Measurements from ENCODE around the gene SLC10A7.

DNA sequence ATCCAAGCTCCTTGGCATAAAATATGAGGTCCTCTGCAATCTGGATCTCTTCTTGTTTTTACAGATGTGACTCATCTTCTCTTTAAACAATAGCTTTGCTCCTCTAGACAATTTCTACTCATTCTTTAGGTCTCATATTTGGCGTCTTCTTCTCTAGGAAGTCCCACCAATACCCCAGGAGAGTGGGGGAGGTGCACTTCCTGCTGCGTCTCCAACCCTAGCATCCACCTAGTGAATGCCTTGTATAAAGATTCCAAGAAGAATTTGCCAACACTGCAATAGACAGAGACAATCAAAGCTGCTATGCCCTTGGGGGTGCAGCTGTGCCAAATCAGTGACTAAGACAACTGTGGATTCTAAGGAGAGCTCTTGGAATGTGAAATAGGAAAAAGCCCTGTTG, 45.7 kb upstream of the SLC10A7 start:
- TF ChIP-seq, protein P1, sequence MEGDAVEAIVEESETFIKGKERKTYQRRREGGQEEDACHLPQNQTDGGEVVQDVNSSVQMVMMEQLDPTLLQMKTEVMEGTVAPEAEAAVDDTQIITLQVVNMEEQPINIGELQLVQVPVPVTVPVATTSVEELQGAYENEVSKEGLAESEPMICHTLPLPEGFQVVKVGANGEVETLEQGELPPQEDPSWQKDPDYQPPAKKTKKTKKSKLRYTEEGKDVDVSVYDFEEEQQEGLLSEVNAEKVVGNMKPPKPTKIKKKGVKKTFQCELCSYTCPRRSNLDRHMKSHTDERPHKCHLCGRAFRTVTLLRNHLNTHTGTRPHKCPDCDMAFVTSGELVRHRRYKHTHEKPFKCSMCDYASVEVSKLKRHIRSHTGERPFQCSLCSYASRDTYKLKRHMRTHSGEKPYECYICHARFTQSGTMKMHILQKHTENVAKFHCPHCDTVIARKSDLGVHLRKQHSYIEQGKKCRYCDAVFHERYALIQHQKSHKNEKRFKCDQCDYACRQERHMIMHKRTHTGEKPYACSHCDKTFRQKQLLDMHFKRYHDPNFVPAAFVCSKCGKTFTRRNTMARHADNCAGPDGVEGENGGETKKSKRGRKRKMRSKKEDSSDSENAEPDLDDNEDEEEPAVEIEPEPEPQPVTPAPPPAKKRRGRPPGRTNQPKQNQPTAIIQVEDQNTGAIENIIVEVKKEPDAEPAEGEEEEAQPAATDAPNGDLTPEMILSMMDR (IDR thresholded peaks at IDR 0.05; ENCODE audit: low read depth, low read length, poor library complexity, severe bottlenecking): no peak
- TF ChIP-seq EZH2phosphoT487 (IDR thresholded peaks at IDR 0.05; ENCODE audit: borderline replicate concordance, low read length): no peak

Measured in DOHH2 (cell line).